Neuronal stem cell (in vitro differentiated cells): ENCODE measurements around the gene TPRG1L.
A peak's percentile ranks its signal among the peaks of the same experiment; 100 is the strongest.

Experiments
- DNase-seq: peaks from one replicate; pipeline ENCODE4 v3.0.0-alpha.2; 2013; ENCODE audit warnings: low spot score
- H2AFZ ChIP-seq: one replicate; pipeline ENCODE4 v1.6.1; 2013; ENCODE audit warnings: mild to moderate bottlenecking, low read length, inconsistent platforms
- H2AK5ac ChIP-seq: 2 replicates; pipeline ENCODE4 v1.6.1; 2013; ENCODE audit warnings: low read depth, mild to moderate bottlenecking, inconsistent platforms, low read length, moderate library complexity, mixed read lengths
- H2BK120ac ChIP-seq: 2 replicates; pipeline ENCODE4 v1.6.1; 2013; ENCODE audit warnings: low read depth, mild to moderate bottlenecking, inconsistent platforms, low read length, moderate library complexity, mixed read lengths
- H2BK12ac ChIP-seq: one replicate; pipeline ENCODE4 v1.6.1; 2013; ENCODE audit warnings: low read length, inconsistent platforms
- H2BK15ac ChIP-seq: 2 replicates; pipeline ENCODE4 v1.6.1; 2013; ENCODE audit warnings: mild to moderate bottlenecking, low read length, inconsistent platforms, mixed read lengths
- H2BK5ac ChIP-seq: one replicate; pipeline ENCODE4 v1.6.1; 2013; ENCODE audit warnings: inconsistent platforms, mild to moderate bottlenecking, low read length, moderate library complexity
- H3K14ac ChIP-seq: one replicate; pipeline ENCODE4 v1.6.1; 2013; ENCODE audit warnings: low read length, inconsistent platforms
- H3K18ac ChIP-seq: 2 replicates; pipeline ENCODE4 v1.6.1; 2013; ENCODE audit warnings: low read length, inconsistent platforms
- H3K23ac ChIP-seq: 2 replicates; pipeline ENCODE4 v1.6.1; 2013; ENCODE audit warnings: low read depth, mild to moderate bottlenecking, mixed read lengths, low read length, inconsistent platforms; ENCODE audit not compliant: poor library complexity
- H3K27ac ChIP-seq: replicated peaks from 3 replicates; pipeline ENCODE4 v1.5.1; 2013; ENCODE audit warnings: low read length, inconsistent platforms
- H3K27me3 ChIP-seq, 3 experiments: 2 replicates each; pipeline ENCODE4 v1.6.1; 2013; ENCODE audit warnings: low read length in 3 of 3, mild to moderate bottlenecking in 2 of 3, inconsistent platforms in 1 of 3, low read depth in 1 of 3, mixed read lengths in 1 of 3, moderate library complexity in 1 of 3; ENCODE audit not compliant: control insufficient read depth in 3 of 3, insufficient read depth in 3 of 3
- H3K36me3 ChIP-seq, 2 donors: replicated peaks in 1 of 2; 2 replicates each; pipeline ENCODE4 v1.6.1; 2013; ENCODE audit warnings: low read length in 2 of 2; ENCODE audit not compliant: control insufficient read depth in 2 of 2, insufficient read depth in 2 of 2
- H3K4ac ChIP-seq: 2 replicates; pipeline ENCODE4 v1.6.1; 2013; ENCODE audit warnings: inconsistent platforms, mild to moderate bottlenecking, low read length, moderate library complexity
- H3K4me1 ChIP-seq, 2 donors: 1 replicate in 1 of 2; 2 replicates in 1 of 2; pipeline ENCODE4 v1.6.1; 2013; ENCODE audit warnings: low read length in 2 of 2, low read depth in 1 of 2; ENCODE audit not compliant: control insufficient read depth in 2 of 2, insufficient read depth in 1 of 2
- H3K4me2 ChIP-seq: one replicate; pipeline ENCODE4 v1.6.1; 2013; ENCODE audit warnings: mild to moderate bottlenecking, low read length, inconsistent platforms; ENCODE audit not compliant: insufficient read depth, poor library complexity, severe bottlenecking
- H3K4me3 ChIP-seq, 2 donors: 2 replicates each; pipeline ENCODE4 v1.5.1; 2013; ENCODE audit warnings: low read length in 2 of 2, mild to moderate bottlenecking in 2 of 2, inconsistent platforms in 1 of 2, moderate library complexity in 1 of 2
- H3K79me1 ChIP-seq: one replicate; pipeline ENCODE4 v1.6.1; 2013; ENCODE audit warnings: low read depth, mild to moderate bottlenecking, inconsistent platforms, low read length, moderate library complexity
- H3K9ac ChIP-seq: one replicate; pipeline ENCODE4 v1.6.1; 2013; ENCODE audit warnings: mild to moderate bottlenecking, low read depth, low read length, inconsistent platforms; ENCODE audit not compliant: poor library complexity
- H3K9me3 ChIP-seq, 2 donors: replicated peaks in 1 of 2; 2 replicates each; pipeline versions ENCODE3 to v1.6.1; 2013; ENCODE audit warnings: low read length in 2 of 2, mild to moderate bottlenecking in 2 of 2, inconsistent platforms in 1 of 2, low read depth in 1 of 2, mixed read lengths in 1 of 2, moderate library complexity in 1 of 2; ENCODE audit not compliant: control insufficient read depth in 2 of 2, insufficient read depth in 1 of 2
- H4K8ac ChIP-seq: one replicate; pipeline ENCODE4 v1.6.1; 2013; ENCODE audit warnings: low read depth, mild to moderate bottlenecking, inconsistent platforms, low read length, moderate library complexity
- H4K91ac ChIP-seq: one replicate; pipeline ENCODE4 v1.6.1; 2013; ENCODE audit warnings: low read length, low read depth, mild to moderate bottlenecking, inconsistent platforms; ENCODE audit not compliant: poor library complexity
- WGBS, 2 donors: extraction: QIAGEN DNeasy Blood & Tissue Kit; methylation state at CpG; one replicate each; pipeline ENCODE4 v1.1.7; 2013; ENCODE audit warnings: missing lambda C conversion rate in 2 of 2, mixed read lengths in 1 of 2; ENCODE audit not compliant: insufficient read length in 2 of 2, insufficient replicate concordance in 1 of 2; ENCODE audit errors: extremely low coverage in 2 of 2; 5-methylcytosine and 5-hydroxymethylcytosine counted together

Gene TPRG1L

GRCh38 chr1:3673381-3674099 lies 48.7 kb downstream of the TPRG1L start:
- Histone ChIP-seq H3K4me2 (no peak overlapping the region), H2BK5ac (no peak overlapping the region), H2AFZ (no peak overlapping the region), H3K14ac (peak overlapping the region; percentile 71), H3K23ac (peak overlapping the region; percentile 89), H2AK5ac (peak overlapping the region; percentile 93), H2BK12ac (no peak overlapping the region), H3K4me1 (peaks cover 4 to 13% of the 10 kb centered on the region in 2 donors), H2BK120ac (no peak overlapping the region), H3K27ac (no peak overlapping the region), H3K18ac (peak overlapping the region; percentile 13), H3K4me3 (no peak overlapping the region), H4K91ac (no peak overlapping the region), H3K79me1 (peaks cover 2% of the 10 kb centered on the region), H3K9ac (peak overlapping the region; percentile 21), H3K9me3 (no peaks in the 10 kb centered on the region), H3K4ac (peak overlapping the region; percentile 53), H3K27me3 (peaks cover 0 to 87% (median under 1%) of the 10 kb centered on the region in 3 experiments), H3K36me3 (no peaks in the 10 kb centered on the region), H2BK15ac (no peak overlapping the region), H4K8ac (no peak overlapping the region)
- no CpG with 5 or more reads among the region's 25 CpGs for WGBS, 2 donors
- DNase-seq: no peak

DNA sequence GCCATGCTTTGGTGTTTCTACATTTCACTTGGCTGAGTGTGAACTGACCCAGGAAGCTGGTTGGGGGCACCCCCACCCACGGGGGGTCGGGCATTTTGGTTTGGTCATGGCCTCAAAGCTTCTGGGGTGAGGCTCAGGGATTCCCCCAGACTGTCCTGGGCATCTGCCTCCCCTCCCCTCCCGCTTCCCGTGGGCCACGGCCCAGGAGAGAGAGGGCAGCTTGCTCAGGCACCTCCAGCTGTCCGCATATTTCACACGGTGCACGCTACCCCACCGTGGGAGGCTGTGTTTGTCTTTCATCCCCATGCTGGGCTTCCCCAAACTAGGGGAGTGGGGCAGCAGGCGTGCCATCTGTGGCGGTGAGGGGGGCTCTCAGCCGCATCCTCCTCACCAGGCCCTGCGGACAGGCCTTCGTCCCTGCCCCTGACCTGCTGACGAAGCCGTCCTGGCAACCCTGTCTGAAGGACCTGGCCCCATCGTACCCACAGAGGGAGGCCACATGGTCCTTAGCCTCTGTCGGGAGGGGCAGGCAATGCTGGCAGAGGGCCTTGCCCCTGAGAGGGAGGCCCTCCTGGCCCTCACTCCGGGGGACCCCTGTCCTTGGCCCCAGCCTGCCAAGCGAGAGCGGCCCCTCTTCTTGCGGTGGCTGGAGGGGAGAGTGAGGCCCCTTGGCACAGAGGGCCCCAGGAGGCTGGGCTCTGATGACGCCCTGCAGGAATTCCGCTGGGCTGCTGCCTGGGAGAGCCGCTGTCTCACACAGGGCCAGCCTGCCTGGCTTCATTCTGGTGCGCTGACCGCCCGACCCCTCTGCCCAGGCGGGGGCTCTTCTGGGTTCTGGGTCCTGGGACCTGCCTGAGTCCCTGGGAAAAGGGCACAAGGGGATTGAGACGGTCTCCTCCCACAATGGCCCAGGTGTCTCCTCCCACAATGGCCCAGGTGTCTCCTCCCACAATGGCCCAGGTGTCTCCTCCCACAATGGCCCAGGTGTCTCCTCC lies 49.6 kb downstream of the TPRG1L start:
- Histone ChIP-seq H2BK120ac (no peak overlapping the region), H3K4me1 (peaks cover 4 to 7% of the 10 kb centered on the region in 2 donors), H3K9ac (no peak overlapping the region), H2BK15ac (peak overlapping the region; percentile 91), H3K27me3 (peaks cover 0 to 87% (median 0%) of the 10 kb centered on the region in 3 experiments), H3K18ac (peak overlapping the region; percentile 83), H2BK12ac (peak overlapping the region; percentile 73), H4K8ac (no peak overlapping the region), H3K36me3 (no peaks in the 10 kb centered on the region), H3K4ac (peak overlapping the region; percentile 58), H3K14ac (peak overlapping the region; percentile 71), H3K4me3 (peak overlapping the region in 1 of 2 donors; percentile 43), H2AFZ (no peak overlapping the region), H3K9me3 (no peaks in the 10 kb centered on the region), H3K27ac (no peak overlapping the region), H4K91ac (no peak overlapping the region), H2AK5ac (peak overlapping the region; percentile 93), H3K4me2 (peak overlapping the region; percentile 11), H3K79me1 (peaks cover 2% of the 10 kb centered on the region), H3K23ac (peak overlapping the region; percentile 68), H2BK5ac (no peak overlapping the region)
- no CpG with 5 or more reads among the region's 30 CpGs for WGBS, 2 donors
- DNase-seq: no peak

DNA sequence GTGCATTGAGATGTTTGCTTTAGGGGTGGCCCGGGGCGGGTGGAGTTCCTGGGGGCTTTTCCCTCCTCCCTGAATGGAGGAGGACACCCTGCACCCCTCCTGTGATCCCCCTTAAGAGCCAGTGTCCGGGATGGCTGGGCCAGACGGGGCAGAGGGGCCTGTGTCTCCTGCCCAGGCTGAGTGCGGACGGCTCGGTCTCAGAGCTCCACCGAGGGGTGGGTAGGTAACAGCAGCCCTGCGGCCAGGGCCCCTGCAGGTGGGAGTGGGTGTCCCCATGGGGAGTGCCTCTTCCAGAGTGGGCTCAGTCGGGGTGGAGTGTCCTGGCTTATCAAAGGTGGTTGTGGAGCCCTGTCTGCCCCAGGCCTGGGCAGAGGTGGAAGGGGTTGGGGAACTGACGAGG lies 50.6 kb downstream of the TPRG1L start:
- peaks cover 2% of the 10 kb centered on the region for H3K79me1 ChIP-seq
- H3K18ac ChIP-seq: no peak overlapping the region
- H2BK5ac ChIP-seq: no peak overlapping the region
- no peak overlapping the region for H4K8ac ChIP-seq
- no peak overlapping the region for H3K9ac ChIP-seq
- H2AK5ac ChIP-seq: no peak overlapping the region
- WGBS, 2 donors: no CpG with 5 or more reads among the region's 11 CpGs
- no peak overlapping the region for H3K23ac ChIP-seq
- no peak overlapping the region for H2BK120ac ChIP-seq
- H3K4me2 ChIP-seq: no peak overlapping the region
- H3K4ac ChIP-seq: no peak overlapping the region
- H3K4me1 ChIP-seq: peaks cover 4 to 7% of the 10 kb centered on the region in 2 donors
- H3K36me3 ChIP-seq: no peaks in the 10 kb centered on the region
- no peak overlapping the region for H3K4me3 ChIP-seq
- H3K9me3 ChIP-seq: no peaks in the 10 kb centered on the region
- H2BK12ac ChIP-seq: no peak overlapping the region
- H2BK15ac ChIP-seq: no peak overlapping the region
- H4K91ac ChIP-seq: no peak overlapping the region
- no peak for DNase-seq
- no peak overlapping the region for H3K14ac ChIP-seq
- H2AFZ ChIP-seq: no peak overlapping the region
- H3K27me3 ChIP-seq: peaks cover 0 to 79% (median 0%) of the 10 kb centered on the region in 3 experiments
- H3K27ac ChIP-seq: no peak overlapping the region
